GM19099 (cell line): Measurements from ENCODE around the gene ERICH6B.

Experiments used
- POLR2A ChIP-seq: IDR thresholded peaks from 3 replicates; pipeline ENCODE4 v1.6.1; 2011; ENCODE audit warnings: low read depth; ENCODE audit not compliant: insufficient read length; ENCODE audit errors: extremely low read depth

Gene ERICH6B

GRCh38 chr13:45564133-45564776, 51.3 kb downstream of the ERICH6B start:
- no peak for TF ChIP-seq POLR2A

GRCh38 chr13:45554604-45555109, 60.9 kb downstream of the ERICH6B start:
- no peak for TF ChIP-seq POLR2A

DNA sequence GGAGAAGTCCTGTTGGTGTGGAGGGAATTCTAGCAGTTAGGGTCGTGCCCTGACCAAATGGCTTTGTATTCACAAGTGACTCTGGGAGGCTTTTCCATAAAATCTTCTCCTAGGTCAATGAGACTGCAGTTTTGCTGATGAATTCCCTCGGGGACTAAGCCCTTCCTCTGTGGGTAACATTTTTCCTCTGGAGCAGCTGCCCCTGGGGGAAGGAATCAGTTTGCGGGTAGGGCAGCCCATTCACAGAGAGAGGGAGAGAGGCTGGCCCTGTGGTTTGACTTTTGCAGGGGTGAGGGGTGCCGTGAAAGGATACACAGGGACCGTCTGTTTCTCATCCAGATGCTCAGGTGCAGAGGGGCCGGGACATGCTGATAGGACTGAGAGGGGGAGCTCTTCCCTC, 67.3 kb downstream of the ERICH6B start:
- TF ChIP-seq POLR2A = no peak

- no peak for TF ChIP-seq POLR2A
Measured at GRCh38 chr13:45546410-45546765, 69.2 kb downstream of the ERICH6B start.

- TF ChIP-seq POLR2A = no peak
Measured at GRCh38 chr13:45545686-45546409, 69.7 kb downstream of the ERICH6B start.

DNA sequence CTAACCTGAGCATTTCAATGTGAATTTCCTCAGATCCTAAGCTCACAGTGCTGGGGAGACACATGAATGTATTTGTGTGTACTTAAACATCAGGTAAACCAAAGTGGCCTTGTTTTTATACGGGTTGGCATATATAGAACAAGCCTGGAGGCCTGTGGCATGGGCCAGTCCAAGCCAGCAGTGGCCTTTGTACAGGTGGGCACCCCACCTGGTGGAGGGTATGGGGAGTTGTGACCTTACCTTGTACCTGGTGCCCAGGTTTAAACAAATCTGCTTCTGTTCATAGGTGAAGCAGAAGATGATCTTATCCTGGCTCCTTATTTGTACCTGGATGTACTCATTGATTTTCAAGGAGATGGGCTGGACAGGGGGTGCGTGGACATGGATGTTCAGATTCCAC, 71.0 kb downstream of the ERICH6B start:
- no peak for TF ChIP-seq POLR2A

GRCh38 chr13:45542878-45543277, 72.7 kb downstream of the ERICH6B start:
- TF ChIP-seq POLR2A = no peak

GRCh38 chr13:45542391-45542790, 73.1 kb downstream of the ERICH6B start:
- no peak for TF ChIP-seq POLR2A

GRCh38 chr13:45541806-45542205, 73.7 kb downstream of the ERICH6B start:
- TF ChIP-seq POLR2A = no peak

DNA sequence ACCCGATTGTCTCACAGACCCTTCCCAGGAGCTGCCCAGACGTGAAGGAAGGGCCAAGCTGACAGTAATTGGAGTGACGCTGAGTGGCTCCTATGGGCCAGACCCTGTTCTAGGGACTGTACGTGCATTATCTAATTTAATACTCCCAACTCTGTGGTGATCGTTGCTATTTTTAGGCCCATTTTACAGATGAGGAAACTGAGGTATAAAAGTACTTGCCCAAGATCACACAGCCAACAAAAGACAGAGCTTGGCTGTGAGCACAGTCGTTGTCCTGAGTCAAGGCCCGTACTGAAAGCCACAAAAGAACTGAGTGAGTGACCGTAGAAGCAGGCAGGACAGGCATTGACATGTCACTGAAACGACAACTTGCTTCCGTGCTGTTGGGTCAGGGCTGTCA, 74.7 kb downstream of the ERICH6B start:
- TF ChIP-seq POLR2A = no peak

DNA sequence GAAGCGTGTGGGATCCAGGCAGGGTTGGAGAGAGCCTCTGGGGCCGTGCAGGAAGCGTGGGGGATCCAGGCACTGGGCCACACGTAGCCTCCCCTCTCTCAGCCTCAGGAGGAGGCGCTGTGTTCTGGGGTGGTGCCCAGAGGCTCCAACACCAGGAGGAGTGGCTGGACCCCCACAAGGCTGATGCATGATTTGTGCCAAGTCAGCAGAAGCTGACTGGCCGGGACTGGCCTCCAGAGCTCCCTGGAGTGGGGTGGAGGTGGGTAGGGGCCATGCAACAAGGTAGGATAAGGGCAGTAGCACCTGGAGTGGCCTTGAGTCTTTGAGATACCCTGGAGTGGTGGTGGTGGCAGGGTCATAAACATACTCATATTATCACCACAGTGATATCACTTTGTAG, 75.3 kb downstream of the ERICH6B start:
- no peak for TF ChIP-seq POLR2A

GRCh38 chr13:45538382-45538781, 77.2 kb downstream of the ERICH6B start:
- no peak for TF ChIP-seq POLR2A

DNA sequence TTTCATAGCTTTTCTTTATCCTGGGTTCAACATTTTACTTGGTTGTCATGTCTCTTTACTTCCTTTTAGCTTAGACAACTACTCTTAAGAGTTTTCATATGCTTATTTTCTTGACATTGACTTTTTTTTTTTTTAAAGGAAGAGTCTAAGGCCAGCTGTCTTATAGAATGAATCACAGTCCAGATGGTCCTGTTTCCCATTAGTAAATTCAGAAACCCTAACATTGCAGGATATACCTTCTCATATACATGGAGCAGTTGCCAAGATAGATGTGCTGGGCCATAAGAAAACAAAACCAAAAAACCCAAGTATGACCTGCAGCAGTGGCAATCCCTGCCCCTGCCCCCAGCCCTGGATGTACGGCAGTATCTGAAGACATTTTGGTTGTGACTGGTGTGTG, 78.0 kb downstream of the ERICH6B start:
- no peak for TF ChIP-seq POLR2A

GRCh38 chr13:45536224-45536623, 79.3 kb downstream of the ERICH6B start:
- TF ChIP-seq POLR2A = no peak

DNA sequence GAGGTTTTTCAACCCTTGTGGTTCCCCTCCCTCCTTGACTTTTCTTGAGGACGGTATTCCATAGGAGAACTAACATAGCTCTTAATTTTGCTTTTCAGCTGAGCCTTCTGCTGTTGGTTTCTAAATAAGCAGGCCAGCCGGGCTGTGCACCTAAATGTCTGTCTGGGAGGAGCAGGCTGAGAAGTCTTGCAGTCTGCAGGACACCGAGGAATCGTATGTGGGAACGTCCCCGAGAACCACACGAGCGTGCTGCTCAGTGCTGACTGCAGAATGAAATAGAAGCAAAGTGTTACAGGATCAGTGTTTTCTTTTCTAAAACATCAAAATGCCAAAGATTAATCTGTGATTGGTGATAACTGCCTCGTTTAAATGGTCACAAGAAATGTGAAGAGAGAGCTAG, 80.9 kb downstream of the ERICH6B start:
- TF ChIP-seq POLR2A = no peak

DNA sequence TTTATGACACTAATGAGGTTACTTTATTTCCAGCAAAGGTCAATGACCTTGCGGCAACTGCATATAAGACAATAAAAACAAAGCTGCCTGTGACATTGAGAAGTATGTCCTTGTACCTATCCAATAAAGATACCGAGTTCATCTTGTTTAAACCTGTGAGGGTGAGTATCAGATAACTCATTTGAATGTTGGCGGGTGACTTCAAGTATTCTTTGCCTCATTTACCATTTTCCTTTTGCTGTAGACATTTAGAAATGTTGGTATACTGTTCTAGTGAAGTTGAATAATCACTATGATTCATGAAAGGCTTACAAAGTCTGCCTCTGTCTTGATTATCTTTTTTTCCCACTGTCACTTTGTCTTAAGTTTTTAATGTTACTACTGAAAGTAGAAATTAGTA, 85.8 kb downstream of the ERICH6B start:
- no peak for TF ChIP-seq POLR2A
